Raji (cell line): ENCODE measurements around the gene DTNBP1.

Experiments used
- POLR2A ChIP-seq: IDR thresholded peaks from 2 replicates; pipeline ENCODE4 v1.6.1; 2011; ENCODE audit warnings: low read depth, low read length, control low read depth; ENCODE audit not compliant: insufficient read depth

DTNBP1 gene

GRCh38 chr6:15513801-15514711, 148.8 kb downstream of the DTNBP1 start:
- no peak for TF ChIP-seq POLR2A

- no peak for TF ChIP-seq POLR2A
Observed at GRCh38 chr6:15513131-15513771, 149.6 kb downstream of the DTNBP1 start.

GRCh38 chr6:15512721-15513120, 150.1 kb downstream of the DTNBP1 start:
- no peak for TF ChIP-seq POLR2A

DNA sequence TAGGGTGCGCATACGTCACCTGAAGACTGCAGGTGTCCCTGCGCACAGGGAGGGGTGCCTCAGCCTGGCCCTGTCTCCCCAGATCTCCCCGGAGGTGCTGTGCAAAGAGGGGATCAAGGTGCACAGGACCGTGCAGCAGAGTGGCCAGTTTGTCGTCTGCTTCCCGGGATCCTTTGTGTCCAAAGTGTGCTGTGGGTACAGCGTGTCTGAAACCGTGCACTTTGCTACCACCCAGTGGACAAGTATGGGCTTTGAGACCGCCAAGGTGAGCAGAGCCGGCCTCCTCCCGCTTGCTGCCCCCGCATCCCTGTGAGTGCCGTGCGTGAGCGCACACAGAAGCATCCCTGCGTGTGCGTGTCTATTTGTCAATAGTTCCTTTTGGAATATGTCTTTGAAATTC, 150.7 kb downstream of the DTNBP1 start:
- TF ChIP-seq POLR2A: no peak

- no peak for TF ChIP-seq POLR2A
Observed at GRCh38 chr6:15511248-15512125, 151.3 kb downstream of the DTNBP1 start.

DNA sequence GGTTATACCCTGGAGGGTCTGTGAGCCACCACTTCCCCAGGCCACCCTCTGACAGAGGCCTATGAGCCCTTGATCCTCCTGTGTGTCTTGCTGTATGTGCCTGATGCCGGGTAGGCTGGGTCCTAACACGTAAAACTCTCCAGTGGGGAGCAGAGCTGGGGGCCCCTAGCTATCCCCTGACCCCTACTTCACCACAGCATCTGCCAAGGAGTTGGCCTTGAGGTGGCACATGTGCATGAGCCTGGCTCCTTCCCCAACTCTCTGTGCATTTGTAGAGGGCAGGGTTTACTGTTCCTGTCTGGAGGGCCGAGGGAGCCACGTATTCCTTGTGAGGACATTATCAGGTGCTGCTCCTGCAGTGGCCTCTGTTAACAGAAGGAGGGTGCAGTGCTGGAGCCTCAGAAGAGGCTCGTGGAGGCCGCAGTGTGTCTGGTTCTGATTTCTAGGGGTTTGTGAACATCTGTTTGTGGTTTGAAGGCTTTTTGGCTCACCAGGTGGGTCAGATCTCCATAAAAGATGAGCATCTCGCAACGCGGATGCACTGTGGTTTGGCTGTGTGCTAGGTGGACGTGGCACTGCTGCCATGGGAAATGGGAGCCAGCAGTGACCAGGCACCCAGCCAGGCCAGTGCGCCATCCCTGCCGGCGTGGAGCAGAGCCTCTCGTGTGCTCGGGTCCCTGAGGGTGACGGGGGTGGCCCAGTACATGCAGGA, 152.1 kb downstream of the DTNBP1 start:
- TF ChIP-seq POLR2A: no peak

GRCh38 chr6:15510121-15510520, 152.7 kb downstream of the DTNBP1 start:
- no peak for TF ChIP-seq POLR2A

GRCh38 chr6:15509335-15509933, 153.4 kb downstream of the DTNBP1 start:
- TF ChIP-seq POLR2A: no peak

- TF ChIP-seq POLR2A: no peak
Observed at GRCh38 chr6:15508931-15509330, 153.9 kb downstream of the DTNBP1 start.

- TF ChIP-seq POLR2A: no peak
Observed at GRCh38 chr6:15508441-15508871, 154.4 kb downstream of the DTNBP1 start.

- TF ChIP-seq POLR2A: no peak
Observed at GRCh38 chr6:15507746-15508145, 155.1 kb downstream of the DTNBP1 start.

DNA sequence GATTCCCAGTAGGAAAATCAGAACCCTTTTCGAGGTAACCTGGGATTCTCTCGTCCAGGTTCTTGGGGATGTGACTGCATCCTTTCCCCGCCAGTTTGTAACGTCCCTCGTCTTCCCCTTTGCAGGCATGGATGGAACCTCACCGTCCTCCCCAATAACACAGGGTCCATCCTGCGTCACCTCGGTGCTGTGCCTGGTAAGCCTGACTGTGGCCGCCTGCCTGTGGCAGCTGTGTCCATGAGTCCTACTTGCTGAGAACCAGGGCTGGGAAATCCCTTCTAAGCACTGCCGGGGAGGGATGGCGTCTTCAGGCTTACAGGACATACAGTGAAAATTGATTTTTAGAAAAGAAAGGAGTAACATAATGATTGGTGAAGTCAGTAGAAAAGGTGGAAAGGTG, 155.6 kb downstream of the DTNBP1 start:
- TF ChIP-seq POLR2A: no peak

DNA sequence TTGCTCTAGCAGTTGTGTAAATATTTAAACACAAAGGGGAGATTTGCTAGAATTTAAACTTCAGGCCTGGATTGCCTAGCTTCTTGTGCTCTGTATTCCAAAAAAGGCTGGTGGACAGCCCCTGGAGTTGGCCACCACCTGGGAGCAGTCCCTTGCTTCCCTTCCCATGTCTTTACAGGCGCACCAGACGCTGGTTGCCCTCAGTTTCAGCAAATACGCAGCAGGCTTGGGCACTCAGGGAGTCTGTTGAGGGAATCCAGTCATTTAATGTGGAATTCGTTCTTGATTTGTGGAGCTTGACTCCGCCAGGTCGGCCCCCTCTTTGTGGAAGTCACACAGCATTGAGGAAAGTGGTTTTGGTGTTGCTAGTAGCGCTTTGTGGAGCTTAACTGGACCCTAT, 156.8 kb downstream of the DTNBP1 start:
- no peak for TF ChIP-seq POLR2A

- TF ChIP-seq POLR2A: no peak
Observed at GRCh38 chr6:15505463-15505918, 157.3 kb downstream of the DTNBP1 start.
